HCT116 (cell line): ENCODE measurements around the gene HRH2. TPM values are rescaled to one million over a fixed set of nuclear protein-coding genes. Genes with fewer than 3 reads are reported as not detected.
"Not testable (repeated sequence)": the region's sequence is repeated elsewhere in the genome, so short reads cannot be mapped to it uniquely, and the experiment has no call there.

Experiments
- ATAC-seq: fragments of 200-7000 bp; cut with Tn5 transposase; 2 replicates; pipeline ENCODE4 v1.9.1; 2020; ENCODE audit warnings: mild to moderate bottlenecking, moderate library complexity
- BruUV-seq: library from RNA; stranded (reverse); fragments of 400-500 nt; replicated peaks from 2 replicates; lab custom pipeline; 2021; lab: Mats Ljungman, UMichigan
- CTCF ChIA-PET: fragments of 300-600 bp; sonication (Branson Sonifier 250); formaldehyde crosslinking; loops from one replicate; lab custom pipeline; 2021; ENCODE audit warnings: antibody characterized with exemption; lab: Charles Lee
- POLR2A ChIA-PET: fragments of 300-600, 350-600 bp; sonication (Branson Sonifier 250); formaldehyde crosslinking; loops from one replicate; lab custom pipeline; 2021; ENCODE audit warnings: antibody characterized with exemption; lab: Charles Lee
- RAD21 ChIA-PET, 2 experiments: fragments of 300-600 bp; sonication (Branson Sonifier 250); formaldehyde crosslinking; loops; one replicate each; lab custom pipeline; 2023; ENCODE audit warnings: low total read pairs in 2 of 2; ENCODE audit not compliant: uncharacterized antibody in 2 of 2, unreplicated experiment in 2 of 2, low non-redundant PET in 1 of 2; lab: Charles Lee
- DNase-seq: peaks from one replicate; pipeline ENCODE4 v3.0.0-alpha.2; 2010; ENCODE audit warnings: low read depth, low spot score
- H2AFZ ChIP-seq: fragments of 200-600 bp; shearing (Covaris generic), sonication (generic); 2 replicates; pipeline ENCODE4 v1.6.1; 2017; ENCODE audit warnings: low read depth, mixed run types, mixed read lengths, antibody characterized with exemption, low read length; ENCODE audit not compliant: poor library complexity, severe bottlenecking
- H3K27ac ChIP-seq: 2 replicates; pipeline ENCODE4 v1.5.1; 2012; ENCODE audit warnings: low read depth, low read length
- H3K27me3 ChIP-seq: fragments of 200-600 bp; sonication (generic); 2 replicates; pipeline ENCODE4 v1.6.1; 2016; ENCODE audit warnings: mixed run types, low read length, mixed read lengths; ENCODE audit not compliant: insufficient read depth
- H3K36me3 ChIP-seq, 2 experiments: fragments of 200-500 bp in 1 of 2; fragments of 200-600 bp in 1 of 2; sonication (Bioruptor generic) in 1 of 2; sonication (generic) in 1 of 2; 2 replicates each; pipeline versions ENCODE4 v1.5.1 to v1.6.1; 2014 to 2016; ENCODE audit warnings: low read length in 2 of 2, inconsistent platforms in 1 of 2, mixed read lengths in 1 of 2, mixed run types in 1 of 2; ENCODE audit not compliant: insufficient read depth in 2 of 2, control insufficient read depth in 1 of 2
- H3K4me1 ChIP-seq, 2 experiments: fragments of 200-600 bp in 1 of 2; sonication (generic) in 1 of 2; 2 replicates each; pipeline versions ENCODE4 v1.5.1 to v1.6.1; 2012 to 2017; ENCODE audit warnings: low read length in 2 of 2, inconsistent platforms in 1 of 2, mild to moderate bottlenecking in 1 of 2, mixed read lengths in 1 of 2, mixed run types in 1 of 2, moderate library complexity in 1 of 2; ENCODE audit not compliant: insufficient read depth in 2 of 2, control insufficient read depth in 1 of 2
- H3K4me2 ChIP-seq: fragments of 200-600 bp; sonication (generic); 2 replicates; pipeline ENCODE4 v1.6.1; 2017; ENCODE audit warnings: mixed run types, low read length, mixed read lengths
- H3K4me3 ChIP-seq, 2 experiments: fragments of 200-600 bp in 1 of 2; sonication (generic) in 1 of 2; replicated peaks in 1 of 2; 2 replicates each; pipeline ENCODE4 v1.5.1; 2011 to 2016; ENCODE audit warnings: low read length in 2 of 2, control low read depth in 1 of 2, low read depth in 1 of 2, mild to moderate bottlenecking in 1 of 2, mixed read lengths in 1 of 2, mixed run types in 1 of 2
- H3K79me2 ChIP-seq: fragments of 200-600 bp; sonication (generic); 2 replicates; pipeline ENCODE4 v1.6.1; 2017; ENCODE audit warnings: mild to moderate bottlenecking, mixed run types, low read length, moderate library complexity, mixed read lengths; ENCODE audit not compliant: insufficient read depth
- H3K9ac ChIP-seq: fragments of 200-600 bp; sonication (generic); 2 replicates; pipeline ENCODE4 v1.6.1; 2016; ENCODE audit warnings: low read length, mixed read lengths
- H3K9me2 ChIP-seq: fragments of 200-600 bp; sonication (generic), shearing (Covaris generic); 2 replicates; pipeline ENCODE4 v1.6.1; 2017; ENCODE audit warnings: mixed run types, mild to moderate bottlenecking, moderate library complexity; ENCODE audit not compliant: insufficient read depth
- H3K9me3 ChIP-seq, 2 experiments: fragments of 200-500 bp in 1 of 2; fragments of 200-600 bp in 1 of 2; sonication (Bioruptor generic) in 1 of 2; sonication (generic) in 1 of 2; 2 replicates each; pipeline ENCODE4 v1.6.1; 2014 to 2017; ENCODE audit warnings: low read length in 2 of 2, mixed read lengths in 2 of 2, inconsistent platforms in 1 of 2, low read depth in 1 of 2, mild to moderate bottlenecking in 1 of 2, mixed run types in 1 of 2, moderate library complexity in 1 of 2; ENCODE audit not compliant: control insufficient read depth in 1 of 2, insufficient read depth in 1 of 2
- H4K20me1 ChIP-seq: fragments of 200-600 bp; sonication (generic), shearing (Covaris generic); 2 replicates; pipeline ENCODE4 v1.6.1; 2017; ENCODE audit warnings: mixed run types, mild to moderate bottlenecking, moderate library complexity; ENCODE audit not compliant: insufficient read depth
- CEBPB ChIP-seq: IDR thresholded peaks from 2 replicates; pipeline ENCODE4 v1.6.1; 2012; ENCODE audit warnings: low read depth
- ELF1 ChIP-seq: IDR thresholded peaks from 2 replicates; pipeline ENCODE4 v1.6.1; 2012; ENCODE audit warnings: low read depth, borderline replicate concordance
- SP1 ChIP-seq: IDR thresholded peaks from 2 replicates; pipeline ENCODE4 v1.6.1; 2012; ENCODE audit warnings: low read depth
- YY1 ChIP-seq: IDR thresholded peaks from 2 replicates; pipeline ENCODE4 v1.6.1; 2011; ENCODE audit warnings: low read length, low read depth, moderate library complexity, mild to moderate bottlenecking; ENCODE audit not compliant: insufficient replicate concordance; ENCODE audit errors: extremely low read depth
- intact Hi-C: fragments of 100-400 bp; cut with micrococcal nuclease; formaldehyde crosslinking; loops from 2 replicates; pipeline ENCODE4 v1.10.0; 2022
- total RNA-seq: library from RNA; stranded (reverse); gene quantifications from one replicate; pipeline ENCODE4 v1.2.1, GENCODE V29; 2021; ENCODE audit not compliant: unreplicated experiment

HRH2 gene
- total RNA-seq, 1 experiment from 2014 or later, result 0.12 TPM

GRCh38 chr5:175649967-175650366, 7.9 kb upstream of the HRH2 start:
- CTCF ChIA-PET, result no interaction called here
- intact Hi-C loops, result no loop called here
- no peak overlapping the region for H3K4me2 ChIP-seq
- H2AFZ ChIP-seq, result no peak overlapping the region
- BruUV-seq, result no TSS peak
- RAD21 ChIA-PET, result no interaction called here
- no peaks in the 10 kb centered on the region for H3K79me2 ChIP-seq
- H3K4me3 ChIP-seq, result no peak overlapping the region
- H3K27ac ChIP-seq, result no peak overlapping the region
- DNase-seq, result no peak
- no peaks in the 10 kb centered on the region for H4K20me1 ChIP-seq
- H3K9ac ChIP-seq, result no peak overlapping the region
- POLR2A ChIA-PET, result no interaction called here
- no peaks in the 10 kb centered on the region for H3K9me2 ChIP-seq
- no peaks in the 10 kb centered on the region for H3K36me3 ChIP-seq
- no peak for ATAC-seq
- no peaks in the 10 kb centered on the region; a peak in 1 of 4 replicates for H3K9me3 ChIP-seq
- no peaks in the 10 kb centered on the region for H3K27me3 ChIP-seq
- no peaks in the 10 kb centered on the region for H3K4me1 ChIP-seq
- no peak for TF ChIP-seq ELF1
- no peak for TF ChIP-seq SP1
- TF ChIP-seq YY1, result no peak
- TF ChIP-seq CEBPB, result no peak

GRCh38 chr5:175650430-175651205, 7.3 kb upstream of the HRH2 start:
- H3K4me3 ChIP-seq, RAD21 ChIA-PET, POLR2A ChIA-PET, H2AFZ ChIP-seq, H3K9me2 ChIP-seq, H3K9me3 ChIP-seq, ATAC-seq, BruUV-seq, DNase-seq, H3K4me1 ChIP-seq, H3K36me3 ChIP-seq, H3K27me3 ChIP-seq, H3K27ac ChIP-seq, H3K79me2 ChIP-seq, intact Hi-C loops, H3K4me2 ChIP-seq, CTCF ChIA-PET, H3K9ac ChIP-seq, H4K20me1 ChIP-seq: not testable (repeated sequence)
